GM12878 (cell line): ENCODE results near the gene BECN2. TPM values are rescaled to one million over a fixed set of nuclear protein-coding genes. Genes with fewer than 3 reads are reported as not detected.

Source experiments
- ATAC-seq: fragments of 200-7000 bp; cut with Tn5 transposase; 3 replicates; pipeline ENCODE4 v1.9.1; 2020; ENCODE audit warnings: mild to moderate bottlenecking, moderate library complexity
- BruUV-seq: library from RNA; stranded (reverse); fragments of 400-500 nt; replicated peaks from 2 replicates; lab custom pipeline; 2021; lab: Mats Ljungman, UMichigan
- CTCF ChIA-PET: fragments of 300-600 bp; sonication (Branson Sonifier 250); formaldehyde crosslinking; extraction: SDS; loops from one replicate; lab custom pipeline; 2021; ENCODE audit warnings: inconsistent platforms; lab: Yijun Ruan, JAX
- POLR2A ChIA-PET: fragments of 350-600 bp; formaldehyde crosslinking; extraction: SDS; loops from one replicate; lab custom pipeline; 2021; ENCODE audit warnings: inconsistent platforms; lab: Charles Lee
- RAD21 ChIA-PET: fragments of 300-600 bp; sonication (Branson Sonifier 250); formaldehyde crosslinking; loops from one replicate; lab custom pipeline; 2023; ENCODE audit warnings: antibody characterized with exemption; ENCODE audit not compliant: unreplicated experiment; lab: Charles Lee
- SMC1A ChIA-PET: fragments of 300-600 bp; sonication (Branson Sonifier 250); formaldehyde crosslinking; loops from one replicate; lab custom pipeline; 2023; ENCODE audit not compliant: unreplicated experiment, uncharacterized antibody; lab: Charles Lee
- DNase-seq: peaks from one replicate; pipeline ENCODE4 v3.0.0-alpha.2; 2011; ENCODE audit warnings: low read depth, low spot score
- FAIRE-seq: peaks from 3 replicates; lab custom pipeline; 2011; peaks lifted over from hg19 to GRCh38; lab: Jason Lieb, UNC
- H2AFZ ChIP-seq: 2 replicates; pipeline ENCODE4 v1.6.0; 2011; ENCODE audit warnings: low read depth, low read length, control low read depth; ENCODE audit not compliant: control insufficient read depth
- H3K27ac ChIP-seq: 2 replicates; pipeline ENCODE4 v1.5.1; 2011; ENCODE audit warnings: control low read depth; ENCODE audit not compliant: control insufficient read depth, insufficient read depth
- H3K27me3 ChIP-seq, 2 experiments: replicated peaks in 1 of 2; 2 replicates each; pipeline versions ENCODE4 v1.6.0 to v1.6.1; 2011; ENCODE audit warnings: low read length in 1 of 2; ENCODE audit not compliant: control insufficient read depth in 2 of 2, insufficient read depth in 2 of 2
- H3K36me3 ChIP-seq, 2 experiments: 2 replicates each; pipeline ENCODE4 v1.5.1; 2011; ENCODE audit warnings: low read length in 1 of 2; ENCODE audit not compliant: control insufficient read depth in 2 of 2, insufficient read depth in 2 of 2
- H3K4me1 ChIP-seq: 2 replicates; pipeline ENCODE4 v1.6.1; 2011; ENCODE audit warnings: mild to moderate bottlenecking, low read length, moderate library complexity, mixed read lengths; ENCODE audit not compliant: control insufficient read depth, insufficient read depth
- H3K4me2 ChIP-seq: 2 replicates; pipeline ENCODE4 v1.6.0; 2011; ENCODE audit warnings: control low read depth; ENCODE audit not compliant: control insufficient read depth, insufficient read depth
- H3K4me3 ChIP-seq: fragments of 200-600 bp; sonication (generic); 2 replicates; pipeline ENCODE4 v1.5.1; 2016
- H3K79me2 ChIP-seq: 2 replicates; pipeline ENCODE4 v1.6.0; 2011; ENCODE audit warnings: low read length; ENCODE audit not compliant: control insufficient read depth, insufficient read depth
- H3K9ac ChIP-seq: 2 replicates; pipeline ENCODE4 v1.8.0; 2011; ENCODE audit warnings: low read length, control low read depth, mixed read lengths; ENCODE audit not compliant: control insufficient read depth, insufficient read depth
- H3K9me3 ChIP-seq: replicated peaks from 3 replicates; pipeline ENCODE4 v1.5.1; 2011; ENCODE audit warnings: mild to moderate bottlenecking, low read length; ENCODE audit not compliant: control insufficient read depth, insufficient read depth
- H4K20me1 ChIP-seq: 2 replicates; pipeline ENCODE4 v1.6.0; 2011; ENCODE audit not compliant: control insufficient read depth, insufficient read depth
- CBX3 ChIP-seq: fragments of 200-600 bp; sonication (generic); IDR thresholded peaks from 2 replicates; pipeline ENCODE4 v1.6.1; 2016; ENCODE audit warnings: low read depth, borderline replicate concordance
- KLF5 ChIP-seq: fragments of 450-650 bp; IDR thresholded peaks from 2 replicates; pipeline ENCODE4 v1.6.1; 2014; ENCODE audit warnings: mild to moderate bottlenecking; ENCODE audit not compliant: partially characterized antibody
- MAX ChIP-seq: IDR thresholded peaks from 2 replicates; pipeline ENCODE4 v1.6.1; 2012; ENCODE audit warnings: low read depth, low read length, improper control_type of control experiment
- POLR2A ChIP-seq: IDR thresholded peaks from 2 replicates; pipeline ENCODE4 v1.6.1; 2011; ENCODE audit warnings: low read depth, mild to moderate bottlenecking, low read length
- RAD21 ChIP-seq: IDR thresholded peaks from 2 replicates; pipeline ENCODE4 v1.6.1; 2011; ENCODE audit warnings: mild to moderate bottlenecking, low read depth, low read length, moderate library complexity; ENCODE audit not compliant: insufficient read depth
- RBBP5 ChIP-seq: fragments of 200-600 bp; sonication (generic); conservative IDR thresholded peaks from 2 replicates; pipeline ENCODE4 v1.6.1; 2016
- SMARCA5 ChIP-seq: fragments of 450-650 bp; IDR thresholded peaks from 2 replicates; pipeline ENCODE4 v1.6.1; 2017; ENCODE audit warnings: mild to moderate bottlenecking
- TCF12 ChIP-seq: IDR thresholded peaks from 2 replicates; pipeline ENCODE4 v1.6.1; 2011; ENCODE audit warnings: low read depth, mild to moderate bottlenecking, low read length
- ZZZ3 ChIP-seq: IDR thresholded peaks from 2 replicates; pipeline ENCODE4 v1.6.1; 2011; ENCODE audit warnings: low read depth; ENCODE audit not compliant: control insufficient read depth, insufficient read length
- WGBS: methylation state at CpG from one replicate; pipeline ENCODE4 v1.1.6; 2016; ENCODE audit warnings: low lambda C conversion rate; ENCODE audit not compliant: insufficient replicate concordance, insufficient coverage; ENCODE audit errors: missing lambda C conversion rate; 5-methylcytosine and 5-hydroxymethylcytosine counted together
- in situ Hi-C: fragments of 300-500 bp; cut with MboI; formaldehyde crosslinking; loops from 9 replicates; pipeline ENCODE4 v1.14.3; 2018; ENCODE audit warnings: mixed read lengths
- intact Hi-C: fragments of 100-400 bp; cut with micrococcal nuclease; formaldehyde crosslinking; loops from one replicate; pipeline ENCODE4 v1.14.2; 2022; ENCODE audit not compliant: unreplicated experiment
- polyA plus RNA-seq, 11 experiments: library from polyadenylated mRNA; depleted of rRNA in 4 of 11; unstranded in 6 of 11; stranded (reverse) in 5 of 11; fragments of >200 nt; fragmentation: Nextera tagmentation in 4 of 11; fragmentation: Illumina TruSeq in 1 of 11; extraction: Ambion mirVana in 4 of 11; extraction: Trizol in 1 of 11; gene quantifications; 1 replicate in 1 of 11; 2 replicates in 10 of 11; pipeline versions ENCODE4 v1.2.1 to v1.2.3, GENCODE V29; 2011 to 2016; ENCODE audit warnings: inconsistent platforms in 2 of 11, missing spikeins in 2 of 11, low read depth in 1 of 11
- total RNA-seq, 4 experiments: library from RNA; depleted of rRNA in 3 of 4; stranded (reverse); fragments of >200 nt in 3 of 4; fragmentation: Illumina TruSeq in 1 of 4; extraction: Trizol in 1 of 4; gene quantifications; 2 replicates each; pipeline versions ENCODE4 v1.2.1 to v1.2.3, GENCODE V29; 2013 to 2021
- TF ChIP-seq, protein P1 (sequence below): fragments of 450-650 bp; IDR thresholded peaks from 2 replicates; pipeline ENCODE4 v1.6.1; 2018; ENCODE audit warnings: mild to moderate bottlenecking, low read depth, moderate library complexity; ENCODE audit not compliant: partially characterized antibody

The BECN2 gene
- total and polyA plus RNA-seq, 10 of the 15 experiments (the other 5 are each of a cell fraction or from before 2014, with no cell fraction given), result not detected

DNA sequence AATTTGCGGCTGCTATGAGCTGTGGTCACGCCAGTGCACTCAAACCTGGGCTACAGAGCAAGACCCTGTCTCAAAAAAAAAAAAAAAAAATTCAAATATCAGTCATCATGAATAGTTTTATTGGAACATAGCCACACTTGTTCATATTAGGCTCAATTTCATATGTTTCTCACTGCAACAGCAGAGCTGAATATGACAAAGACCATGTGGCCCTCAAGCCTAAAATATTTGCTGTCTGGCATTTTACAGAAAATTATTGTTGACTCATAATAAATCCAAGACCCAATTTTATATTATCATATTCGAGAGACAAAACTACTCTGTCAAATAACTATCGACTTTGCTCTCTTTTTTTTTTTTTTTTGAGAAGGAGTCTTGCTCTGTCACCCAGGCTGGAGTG lies 11.0 kb downstream of the BECN2 start:
- FAIRE-seq (no peak), DNase-seq (no peak), ATAC-seq (no peak)
- SMC1A ChIA-PET, result no interaction called here
- Histone ChIP-seq H3K27me3 (no peaks in the 10 kb centered on the region), H3K27ac (no peak overlapping the region), H3K79me2 (no peaks in the 10 kb centered on the region), H3K9me3 (no peaks in the 10 kb centered on the region), H2AFZ (no peak overlapping the region), H3K4me3 (no peak overlapping the region), H3K36me3 (no peaks in the 10 kb centered on the region), H3K4me1 (no peaks in the 10 kb centered on the region), H4K20me1 (no peaks in the 10 kb centered on the region), H3K9ac (no peak overlapping the region), H3K4me2 (no peak overlapping the region)
- RAD21 ChIA-PET, result no interaction called here
- BruUV-seq, result no TSS peak
- 0% methylated on average over 4 of the region's 4 CpGs for whole genome bisulfite sequencing
- in situ Hi-C loops (no loop called here), intact Hi-C loops (no loop called here)
- POLR2A ChIA-PET, result no interaction called here
- no peak for TF ChIP-seq RAD21
- TF ChIP-seq, protein P1, sequence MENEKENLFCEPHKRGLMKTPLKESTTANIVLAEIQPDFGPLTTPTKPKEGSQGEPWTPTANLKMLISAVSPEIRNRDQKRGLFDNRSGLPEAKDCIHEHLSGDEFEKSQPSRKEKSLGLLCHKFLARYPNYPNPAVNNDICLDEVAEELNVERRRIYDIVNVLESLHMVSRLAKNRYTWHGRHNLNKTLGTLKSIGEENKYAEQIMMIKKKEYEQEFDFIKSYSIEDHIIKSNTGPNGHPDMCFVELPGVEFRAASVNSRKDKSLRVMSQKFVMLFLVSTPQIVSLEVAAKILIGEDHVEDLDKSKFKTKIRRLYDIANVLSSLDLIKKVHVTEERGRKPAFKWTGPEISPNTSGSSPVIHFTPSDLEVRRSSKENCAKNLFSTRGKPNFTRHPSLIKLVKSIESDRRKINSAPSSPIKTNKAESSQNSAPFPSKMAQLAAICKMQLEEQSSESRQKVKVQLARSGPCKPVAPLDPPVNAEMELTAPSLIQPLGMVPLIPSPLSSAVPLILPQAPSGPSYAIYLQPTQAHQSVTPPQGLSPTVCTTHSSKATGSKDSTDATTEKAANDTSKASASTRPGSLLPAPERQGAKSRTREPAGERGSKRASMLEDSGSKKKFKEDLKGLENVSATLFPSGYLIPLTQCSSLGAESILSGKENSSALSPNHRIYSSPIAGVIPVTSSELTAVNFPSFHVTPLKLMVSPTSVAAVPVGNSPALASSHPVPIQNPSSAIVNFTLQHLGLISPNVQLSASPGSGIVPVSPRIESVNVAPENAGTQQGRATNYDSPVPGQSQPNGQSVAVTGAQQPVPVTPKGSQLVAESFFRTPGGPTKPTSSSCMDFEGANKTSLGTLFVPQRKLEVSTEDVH, result no peak
- TF ChIP-seq POLR2A, result no peak
- TF ChIP-seq KLF5, result no peak
- TF ChIP-seq RBBP5, result no peak
- TF ChIP-seq SMARCA5, result no peak
- no peak for TF ChIP-seq MAX
- no peak for TF ChIP-seq TCF12
- no peak for TF ChIP-seq ZZZ3
- no peak for TF ChIP-seq CBX3
- CTCF ChIA-PET, result interaction anchor here (0.6 kb wide), 1 partner anchor 108 kb away, joined by 3 read pairs; no protein-coding TSS in a partner anchor
